Prostate gland (tissue), 2 donors: Measurements from ENCODE around the gene IQGAP2. TPM values are rescaled to one million over a fixed set of nuclear protein-coding genes. Genes with fewer than 3 reads are reported as not detected.

ENCODE experiments used
- DNase-seq: peaks from one replicate; pipeline ENCODE4 v3.0.0-alpha.2; 2019; ENCODE audit warnings: low spot score
- H3K27ac ChIP-seq, 2 donors: fragments of 200-600 bp; sonication (generic); 2 replicates each; pipeline ENCODE4 v1.5.1; 2017 to 2019
- H3K27me3 ChIP-seq: fragments of 200-600 bp; sonication (generic); replicated peaks from 2 replicates; pipeline ENCODE4 v1.5.1; 2019; ENCODE audit not compliant: insufficient read depth
- H3K36me3 ChIP-seq, 2 donors: fragments of 200-600 bp; sonication (generic); 1 replicate in 1 of 2; 2 replicates in 1 of 2; pipeline versions ENCODE4 v1.5.1 to v1.8.1; 2017 to 2019
- H3K4me1 ChIP-seq: fragments of 200-600 bp; sonication (generic); replicated peaks from 2 replicates; pipeline ENCODE4 v1.5.1; 2019
- H3K4me3 ChIP-seq, 2 donors: fragments of 200-600 bp; sonication (generic); 2 replicates each; pipeline ENCODE4 v1.5.1; 2017 to 2019
- H3K9me3 ChIP-seq: fragments of 200-600 bp; sonication (generic); 2 replicates; pipeline ENCODE4 v1.5.1; 2017
- CTCF ChIP-seq, 4 experiments: fragments of 200-600 bp in 2 of 4; fragments of 450-650 bp in 2 of 4; sonication (generic) in 2 of 4; IDR thresholded peaks; 1 replicate in 3 of 4; 2 replicates in 1 of 4; pipeline ENCODE4 v1.5.1; 2016 to 2019; ENCODE audit warnings: antibody characterized with exemption in 4 of 4, mild to moderate bottlenecking in 2 of 4, moderate library complexity in 2 of 4
- POLR2A ChIP-seq: fragments of 450-650 bp; IDR thresholded peaks from one replicate; pipeline ENCODE4 v1.6.1; 2016; ENCODE audit warnings: antibody characterized with exemption, mild to moderate bottlenecking
- POLR2AphosphoS5 ChIP-seq: sonication (generic); formaldehyde crosslinking; IDR thresholded peaks from one replicate; pipeline ENCODE4 v1.6.1; 2017; ENCODE audit warnings: antibody characterized with exemption
- WGBS: methylation state at CpG from one replicate; pipeline ENCODE4 v1.1.5; 2018; 5-methylcytosine and 5-hydroxymethylcytosine counted together
- intact Hi-C: fragments of 100-400 bp; cut with DNase I; formaldehyde crosslinking; loops from one replicate; pipeline ENCODE4 v1.14.2; 2022
- total RNA-seq, 2 donors: library from RNA; depleted of rRNA; stranded (reverse); fragments of >200 nt; gene quantifications; one replicate each; pipeline ENCODE4 v1.1.0, GENCODE V29; 2016

The IQGAP2 gene
- total RNA-seq, 2 donors from 2014 or later, result 41.5 to 64.9 TPM

- intact Hi-C loops, result no loop called here
- no peak for TF ChIP-seq POLR2AphosphoS5
- TF ChIP-seq POLR2A, result no peak
- TF ChIP-seq CTCF (IDR thresholded peaks at IDR 0.05), result no peak
- no peaks in the 10 kb centered on the region for H3K27me3 ChIP-seq
- H3K27ac ChIP-seq, result peak overlapping the region in 1 of 2 donors; percentile 38
- H3K36me3 ChIP-seq, result no peaks in the 10 kb centered on the region
- DNase-seq, result no peak
- WGBS, result 58% methylated on average over 7 of the region's 7 CpGs
- no peaks in the 10 kb centered on the region for H3K9me3 ChIP-seq
- no peak overlapping the region for H3K4me3 ChIP-seq
- peaks cover 4% of the 10 kb centered on the region for H3K4me1 ChIP-seq
These were observed 69.4 kb downstream of the IQGAP2 start for GRCh38 chr5:76472335-76473008.

- Histone ChIP-seq H3K9me3 (no peaks in the 10 kb centered on the region), H3K4me1 (peaks cover 4% of the 10 kb centered on the region), H3K27me3 (no peaks in the 10 kb centered on the region), H3K4me3 (no peak overlapping the region), H3K36me3 (no peaks in the 10 kb centered on the region), H3K27ac (no peak overlapping the region)
- WGBS, result 95% methylated on average over 2 of the region's 2 CpGs
- intact Hi-C loops, result no loop called here
- DNase-seq, result no peak
- TF ChIP-seq POLR2A, result no peak
- no peak for TF ChIP-seq POLR2AphosphoS5
- no peak for TF ChIP-seq CTCF (IDR thresholded peaks at IDR 0.05)
These were observed 69.9 kb downstream of the IQGAP2 start for GRCh38 chr5:76473009-76473336.

- intact Hi-C loops, result no loop called here
- WGBS, result 91% methylated on average over 3 of the region's 3 CpGs
- H3K27ac ChIP-seq, result no peak overlapping the region
- H3K36me3 ChIP-seq, result no peaks in the 10 kb centered on the region
- H3K4me3 ChIP-seq, result no peak overlapping the region
- TF ChIP-seq POLR2A (no peak), POLR2AphosphoS5 (no peak), CTCF (IDR thresholded peaks at IDR 0.05) (no peak)
- no peak for DNase-seq
- peaks cover 4% of the 10 kb centered on the region for H3K4me1 ChIP-seq
- H3K9me3 ChIP-seq, result no peaks in the 10 kb centered on the region
- no peaks in the 10 kb centered on the region for H3K27me3 ChIP-seq
These were observed 70.6 kb downstream of the IQGAP2 start for GRCh38 chr5:76473661-76474060.

GRCh38 chr5:76474377-76474776 lies 71.3 kb downstream of the IQGAP2 start:
- DNase-seq, result no peak
- Histone ChIP-seq H3K27ac (no peak overlapping the region), H3K4me3 (no peak overlapping the region), H3K4me1 (peaks cover 4% of the 10 kb centered on the region), H3K27me3 (no peaks in the 10 kb centered on the region), H3K36me3 (no peaks in the 10 kb centered on the region), H3K9me3 (no peaks in the 10 kb centered on the region)
- intact Hi-C loops, result no loop called here
- 66% methylated on average over 2 of the region's 2 CpGs for WGBS
- TF ChIP-seq CTCF (IDR thresholded peaks at IDR 0.05), result no peak
- TF ChIP-seq POLR2A, result no peak

- no peak for TF ChIP-seq POLR2AphosphoS5
- no peak for TF ChIP-seq CTCF (IDR thresholded peaks at IDR 0.05)
- TF ChIP-seq POLR2A, result no peak
- Histone ChIP-seq H3K27me3 (no peaks in the 10 kb centered on the region), H3K4me3 (no peak overlapping the region), H3K4me1 (peaks cover 4% of the 10 kb centered on the region), H3K27ac (no peak overlapping the region), H3K9me3 (no peaks in the 10 kb centered on the region), H3K36me3 (no peaks in the 10 kb centered on the region)
- 90% methylated on average over 3 of the region's 3 CpGs for WGBS
- DNase-seq, result no peak
- intact Hi-C loops, result no loop called here
These were observed 72.3 kb downstream of the IQGAP2 start for GRCh38 chr5:76475385-76475784.
